CD4-positive, alpha-beta memory T cell (primary cell): ENCODE results near the gene CIDEB. TPM values are rescaled to one million over a fixed set of nuclear protein-coding genes. Genes with fewer than 3 reads are reported as not detected.

ENCODE experiments used
- polyA plus RNA-seq, 2 donors: library from polyadenylated mRNA; unstranded; fragments of 300-500 nt; fragmentation: Illumina TruSeq; gene quantifications; one replicate each; pipeline ENCODE4 v1.2.3, GENCODE V29; 2021
- total RNA-seq, 2 experiments: library from RNA; stranded (reverse); gene quantifications; one replicate each; pipeline ENCODE4 v1.2.3, GENCODE V29; 2021

The CIDEB gene
- total and polyA plus RNA-seq, 4 experiments from 2014 or later: 17.2 to 26.0 (median 23.3) TPM

Other genes starting within 250 kb of the CIDEB start
Only the 30 nearest of the 33 such genes appear.
- gene DCAF11, start 193.2 kb downstream of the CIDEB start, total RNA-seq: 10 to 100 TPM; 71.5 to 75.8 TPM
- 10 to 100 TPM; 75.1 to 93.4 TPM for gene DCAF11, start 193.2 kb downstream of the CIDEB start, polyA plus RNA-seq
- gene NRL, start 193.0 kb downstream of the CIDEB start, total RNA-seq: 1 to 10 TPM; 2.9 to 4.5 TPM
- 1 to 10 TPM; 1.4 to 1.6 TPM for gene NRL, start 193.0 kb downstream of the CIDEB start, polyA plus RNA-seq
- 1 to 10 TPM; 3.2 to 4.2 TPM for gene FITM1, start 177.3 kb downstream of the CIDEB start, total RNA-seq
- under 1 TPM; 0.69 to 0.81 TPM for gene FITM1, start 177.3 kb downstream of the CIDEB start, polyA plus RNA-seq
- 100 to 1,000 TPM; 257 to 273 TPM for gene PSME1, start 171.8 kb downstream of the CIDEB start, total RNA-seq
- gene PSME1, start 171.8 kb downstream of the CIDEB start, polyA plus RNA-seq: 1,000 to 10,000 TPM in 1 of 2 donors, 100 to 1,000 TPM in 1; 976 to 1,008 TPM
- gene EMC9, start 166.4 kb downstream of the CIDEB start, total RNA-seq: 10 to 100 TPM; 33.0 to 33.9 TPM
- gene EMC9, start 166.4 kb downstream of the CIDEB start, polyA plus RNA-seq: 10 to 100 TPM; 11.4 to 13.6 TPM
- gene PSME2, start 161.4 kb downstream of the CIDEB start, total RNA-seq: 100 to 1,000 TPM; 143 to 150 TPM
- 100 to 1,000 TPM; 511 to 815 TPM for gene PSME2, start 161.4 kb downstream of the CIDEB start, polyA plus RNA-seq
- 100 to 1,000 TPM; 108 to 113 TPM for gene RNF31, start 160.5 kb downstream of the CIDEB start, total RNA-seq
- 10 to 100 TPM; 44.3 to 75.7 TPM for gene RNF31, start 160.5 kb downstream of the CIDEB start, polyA plus RNA-seq
- 100 to 1,000 TPM; 154 to 157 TPM for gene IRF9, start 146.7 kb downstream of the CIDEB start, total RNA-seq
- gene IRF9, start 146.7 kb downstream of the CIDEB start, polyA plus RNA-seq: 100 to 1,000 TPM in 1 of 2 donors, 10 to 100 TPM in 1; 59.3 to 121 TPM
- gene REC8, start 135.9 kb downstream of the CIDEB start, total RNA-seq: 10 to 100 TPM; 27.7 to 30.5 TPM
- 1 to 10 TPM; 2.8 to 9.8 TPM for gene REC8, start 135.9 kb downstream of the CIDEB start, polyA plus RNA-seq
- 10 to 100 TPM; 22.4 to 30.2 TPM for gene IPO4, start 119.2 kb downstream of the CIDEB start, total RNA-seq
- gene IPO4, start 119.2 kb downstream of the CIDEB start, polyA plus RNA-seq: 10 to 100 TPM; 19.8 to 20.2 TPM
- 10 to 100 TPM; 24.1 to 26.3 TPM for gene TM9SF1, start 112.5 kb downstream of the CIDEB start, total RNA-seq
- gene TM9SF1, start 112.5 kb downstream of the CIDEB start, polyA plus RNA-seq: 10 to 100 TPM; 38.4 to 40.6 TPM
- gene TSSK4, start 102.3 kb downstream of the CIDEB start, total RNA-seq: 1 to 10 TPM; 1.2 to 1.9 TPM
- gene TSSK4, start 102.3 kb downstream of the CIDEB start, polyA plus RNA-seq: 1 to 10 TPM in 1 of 2 donors, under 1 TPM in 1; 0.47 to 1.3 TPM
- gene CHMP4A, start 94.5 kb downstream of the CIDEB start, total RNA-seq: 100 to 1,000 TPM in 1 of 2 experiments, 10 to 100 TPM in 1; 99.3 to 101 TPM
- gene CHMP4A, start 94.5 kb downstream of the CIDEB start, polyA plus RNA-seq: 100 to 1,000 TPM; 164 to 194 TPM
- gene MDP1, start 91.9 kb downstream of the CIDEB start, total RNA-seq: 10 to 100 TPM; 12.5 to 15.3 TPM
- gene MDP1, start 91.9 kb downstream of the CIDEB start, polyA plus RNA-seq: 10 to 100 TPM; 27.3 to 28.1 TPM
- gene NEDD8, start 75.6 kb downstream of the CIDEB start, total RNA-seq: 100 to 1,000 TPM; 116 to 127 TPM
- 100 to 1,000 TPM; 351 to 425 TPM for gene NEDD8, start 75.6 kb downstream of the CIDEB start, polyA plus RNA-seq
- gene GMPR2, start 75.0 kb downstream of the CIDEB start, total RNA-seq: 10 to 100 TPM; 91.0 to 95.8 TPM
- gene GMPR2, start 75.0 kb downstream of the CIDEB start, polyA plus RNA-seq: 100 to 1,000 TPM; 103 to 116 TPM
- 100 to 1,000 TPM; 131 to 132 TPM for gene TINF2, start 65.4 kb downstream of the CIDEB start, total RNA-seq
- 100 to 1,000 TPM; 151 to 169 TPM for gene TINF2, start 65.4 kb downstream of the CIDEB start, polyA plus RNA-seq
- gene TGM1, start 44.8 kb downstream of the CIDEB start, total RNA-seq: 10 to 100 TPM; 11.0 to 16.1 TPM
- under 1 TPM; 0.11 to 0.12 TPM for gene TGM1, start 44.8 kb downstream of the CIDEB start, polyA plus RNA-seq
- 10 to 100 TPM; 55.6 to 62.5 TPM for gene RABGGTA, start 36.4 kb downstream of the CIDEB start, total RNA-seq
- gene RABGGTA, start 36.4 kb downstream of the CIDEB start, polyA plus RNA-seq: 10 to 100 TPM; 22.9 to 32.5 TPM
- 10 to 100 TPM; 37.6 to 38.6 TPM for gene DHRS1, start 8.2 kb downstream of the CIDEB start, total RNA-seq
- 10 to 100 TPM; 31.4 to 32.9 TPM for gene DHRS1, start 8.2 kb downstream of the CIDEB start, polyA plus RNA-seq
- gene NOP9, start 8.1 kb downstream of the CIDEB start, total RNA-seq: 10 to 100 TPM; 23.1 to 28.1 TPM
- gene NOP9, start 8.1 kb downstream of the CIDEB start, polyA plus RNA-seq: 1 to 10 TPM in 1 of 2 donors, under 1 TPM in 1; 0.83 to 1.6 TPM
- gene LTB4R2, start 2.2 kb upstream of the CIDEB start, total RNA-seq: 10 to 100 TPM; 18.0 to 18.8 TPM
- gene LTB4R2, start 2.2 kb upstream of the CIDEB start, polyA plus RNA-seq: 1 to 10 TPM; 2.3 to 3.2 TPM
- 10 to 100 TPM; 19.5 to 20.0 TPM for gene LTB4R, start 3.5 kb upstream of the CIDEB start, total RNA-seq
- 10 to 100 TPM in 1 of 2 donors, 1 to 10 TPM in 1; 9.6 to 10.6 TPM for gene LTB4R, start 3.5 kb upstream of the CIDEB start, polyA plus RNA-seq
- 1 to 10 TPM; 7.1 to 8.1 TPM for gene ADCY4, start 27.1 kb upstream of the CIDEB start, total RNA-seq
- under 1 TPM; 0.48 to 0.62 TPM for gene ADCY4, start 27.1 kb upstream of the CIDEB start, polyA plus RNA-seq
- 10 to 100 TPM; 63.0 to 63.5 TPM for gene RIPK3, start 32.0 kb upstream of the CIDEB start, total RNA-seq
- 10 to 100 TPM in 1 of 2 donors, 1 to 10 TPM in 1; 6.2 to 16.7 TPM for gene RIPK3, start 32.0 kb upstream of the CIDEB start, polyA plus RNA-seq
- gene NFATC4, start 60.2 kb upstream of the CIDEB start, total RNA-seq: not detected
- gene NFATC4, start 60.2 kb upstream of the CIDEB start, polyA plus RNA-seq: not detected
- gene NYNRIN, start 91.0 kb upstream of the CIDEB start, total RNA-seq: under 1 TPM in 1 of 2 experiments, not detected in 1; 0.32 TPM
- under 1 TPM in 1 of 2 donors, not detected in 1; 0.02 TPM for gene NYNRIN, start 91.0 kb upstream of the CIDEB start, polyA plus RNA-seq
- gene CBLN3, start 121.7 kb upstream of the CIDEB start, total RNA-seq: 1 to 10 TPM; 3.8 to 6.1 TPM
- gene CBLN3, start 121.7 kb upstream of the CIDEB start, polyA plus RNA-seq: under 1 TPM in 1 of 2 donors, not detected in 1; 0.41 TPM
- 100 to 1,000 TPM; 137 to 142 TPM for gene KHNYN, start 122.0 kb upstream of the CIDEB start, total RNA-seq
- gene KHNYN, start 122.0 kb upstream of the CIDEB start, polyA plus RNA-seq: 10 to 100 TPM; 11.6 to 21.4 TPM
- gene SDR39U1, start 134.8 kb upstream of the CIDEB start, total RNA-seq: 100 to 1,000 TPM; 102 to 109 TPM
- 10 to 100 TPM; 43.2 to 56.8 TPM for gene SDR39U1, start 134.8 kb upstream of the CIDEB start, polyA plus RNA-seq